GM12873 (cell line): ENCODE measurements around the gene GPX4.

Experiments
- CTCF ChIP-seq: IDR thresholded peaks from 2 replicates; pipeline ENCODE4 v1.5.1; 2012; ENCODE audit warnings: low read depth, mild to moderate bottlenecking, moderate library complexity, low read length, control low read depth; ENCODE audit not compliant: insufficient read depth; ENCODE audit errors: missing control alignments

The GPX4 gene

GRCh38 chr19:1076951-1077350, 26.8 kb upstream of the GPX4 start:
- no peak for TF ChIP-seq CTCF

- TF ChIP-seq CTCF = no peak
Observed at GRCh38 chr19:1079566-1080111, 24.2 kb upstream of the GPX4 start.

GRCh38 chr19:1080360-1081161, 23.2 kb upstream of the GPX4 start:
- TF ChIP-seq CTCF = no peak

- TF ChIP-seq CTCF = no peak
Observed at GRCh38 chr19:1081301-1082164, 22.3 kb upstream of the GPX4 start.

GRCh38 chr19:1082165-1082927, 21.4 kb upstream of the GPX4 start:
- TF ChIP-seq CTCF = no peak

- TF ChIP-seq CTCF = no peak
Observed at GRCh38 chr19:1082928-1083816, 20.6 kb upstream of the GPX4 start.
